ENCODE data around the gene PTH1R. TPM values are rescaled to one million over a fixed set of nuclear protein-coding genes. Genes with fewer than 3 reads are reported as not detected.

Gene PTH1R
- total and polyA plus RNA-seq, 3 donors from 2014 or later = 8.4 to 11.3 (median 10.2) TPM

- intact Hi-C loops (cut with DNase I; ENCODE audit: low total_unique reads) = no loop called here
- Histone ChIP-seq H3K27ac (no peak overlapping the region), H3K4me1 (peaks cover 5% of the 10 kb centered on the region), H3K36me3 (ENCODE audit: low read depth, missing control alignments) (no peaks in the 10 kb centered on the region), H3K4me3 (no peak overlapping the region), H3K27me3 (no peaks in the 10 kb centered on the region), H3K9me3 (no peaks in the 10 kb centered on the region)
- DNase-seq = peak; percentile 17
- TF ChIP-seq, protein P1, sequence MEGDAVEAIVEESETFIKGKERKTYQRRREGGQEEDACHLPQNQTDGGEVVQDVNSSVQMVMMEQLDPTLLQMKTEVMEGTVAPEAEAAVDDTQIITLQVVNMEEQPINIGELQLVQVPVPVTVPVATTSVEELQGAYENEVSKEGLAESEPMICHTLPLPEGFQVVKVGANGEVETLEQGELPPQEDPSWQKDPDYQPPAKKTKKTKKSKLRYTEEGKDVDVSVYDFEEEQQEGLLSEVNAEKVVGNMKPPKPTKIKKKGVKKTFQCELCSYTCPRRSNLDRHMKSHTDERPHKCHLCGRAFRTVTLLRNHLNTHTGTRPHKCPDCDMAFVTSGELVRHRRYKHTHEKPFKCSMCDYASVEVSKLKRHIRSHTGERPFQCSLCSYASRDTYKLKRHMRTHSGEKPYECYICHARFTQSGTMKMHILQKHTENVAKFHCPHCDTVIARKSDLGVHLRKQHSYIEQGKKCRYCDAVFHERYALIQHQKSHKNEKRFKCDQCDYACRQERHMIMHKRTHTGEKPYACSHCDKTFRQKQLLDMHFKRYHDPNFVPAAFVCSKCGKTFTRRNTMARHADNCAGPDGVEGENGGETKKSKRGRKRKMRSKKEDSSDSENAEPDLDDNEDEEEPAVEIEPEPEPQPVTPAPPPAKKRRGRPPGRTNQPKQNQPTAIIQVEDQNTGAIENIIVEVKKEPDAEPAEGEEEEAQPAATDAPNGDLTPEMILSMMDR (IDR thresholded peaks at IDR 0.05) = peak in 1 of 3 experiments; percentile 9
- TF ChIP-seq POLR2A (IDR thresholded peaks at IDR 0.05) = no peak
- 87 to 97% methylated on average over 12 to 19 of the region's 19 CpGs for WGBS, 2 donors
Measured at GRCh38 chr3:46860017-46860809, 17.3 kb upstream of the PTH1R start.

DNA sequence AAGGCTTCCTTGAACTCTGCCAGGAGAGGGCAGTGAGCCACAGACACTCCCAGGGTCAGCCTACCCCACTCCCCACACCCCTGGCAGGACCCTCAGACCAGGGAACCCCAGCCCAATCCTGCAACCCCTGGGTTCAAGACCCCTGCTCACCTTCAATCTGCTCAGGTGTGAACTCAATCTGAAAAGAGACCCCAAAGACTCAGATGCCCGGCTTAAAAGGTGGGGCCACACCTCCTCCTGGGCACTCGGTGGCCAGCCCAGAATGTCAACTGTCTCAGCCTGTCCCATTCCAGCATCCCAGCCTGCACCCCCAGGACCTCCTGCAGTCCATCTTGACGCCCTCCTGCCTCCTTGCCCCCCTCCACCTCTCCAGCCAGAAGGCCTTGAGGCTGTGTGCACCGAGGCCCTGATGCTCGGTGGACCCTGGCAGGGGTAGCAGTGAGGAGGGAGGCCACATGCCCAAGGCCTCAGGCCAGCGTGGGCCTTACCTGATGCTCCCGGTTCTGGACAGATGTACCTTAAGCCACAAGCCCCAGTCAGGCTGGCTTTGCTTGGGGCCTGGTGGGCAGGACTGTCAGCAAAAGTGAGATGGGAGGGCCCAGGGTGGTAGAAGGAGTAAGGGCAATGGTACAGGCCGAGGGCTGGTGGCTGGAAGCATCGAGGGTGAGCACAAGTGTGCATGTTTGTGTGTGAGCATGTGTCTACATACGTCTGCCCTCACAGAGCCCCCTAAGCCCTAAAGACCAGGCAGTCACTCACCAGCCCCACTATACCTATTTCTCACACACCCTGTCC is 16.5 kb upstream of the PTH1R start:
- DNase-seq = peak; percentile 9

DNA sequence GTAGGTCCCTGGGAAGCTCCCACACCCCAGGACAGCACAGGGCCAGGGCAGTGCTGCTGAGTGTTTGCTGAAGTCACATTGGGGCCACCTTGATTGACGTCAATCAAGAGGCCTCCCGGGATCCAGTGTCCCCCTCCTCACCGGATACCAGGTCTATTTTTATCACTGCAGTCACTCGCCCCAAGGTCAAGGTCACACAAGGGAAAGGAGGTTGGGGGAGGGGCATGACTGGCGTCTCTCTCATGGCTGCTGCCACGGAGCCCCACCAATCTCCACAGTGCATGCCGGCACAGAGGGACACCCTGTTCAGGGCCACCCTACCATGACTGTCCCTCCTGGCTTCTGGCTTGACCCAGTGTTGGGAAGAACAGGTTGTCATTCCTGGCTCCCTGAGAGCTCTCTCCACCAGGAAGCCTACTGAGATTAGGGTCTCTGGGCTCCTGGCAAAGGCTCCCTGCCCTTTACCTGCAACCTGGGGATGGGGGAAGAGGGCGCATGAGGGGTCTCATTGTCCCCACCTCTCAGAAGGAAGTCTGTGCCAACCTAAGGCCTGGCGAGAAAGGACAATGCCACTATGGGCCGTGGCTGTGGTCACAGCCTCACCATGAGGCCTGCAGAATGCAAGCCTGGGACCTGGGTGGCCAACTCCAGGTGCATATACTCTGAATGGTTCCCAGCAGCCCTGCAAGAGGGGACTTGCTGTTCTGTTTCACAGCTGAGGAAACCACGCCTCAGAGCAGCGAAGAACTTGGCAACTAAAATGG is 15.7 kb upstream of the PTH1R start:
- H3K27me3 ChIP-seq = no peaks in the 10 kb centered on the region
- TF ChIP-seq, protein P1 (IDR thresholded peaks at IDR 0.05) = no peak
- no peak for TF ChIP-seq POLR2A (IDR thresholded peaks at IDR 0.05)
- 61 to 72% methylated on average over 12 of the region's 12 CpGs for WGBS, 2 donors
- H3K36me3 ChIP-seq (ENCODE audit: low read depth, missing control alignments) = no peaks in the 10 kb centered on the region
- H3K9me3 ChIP-seq = no peaks in the 10 kb centered on the region
- no peak overlapping the region for H3K4me3 ChIP-seq
- no peak overlapping the region for H3K27ac ChIP-seq
- peaks cover 5% of the 10 kb centered on the region for H3K4me1 ChIP-seq
- intact Hi-C loops (cut with DNase I; ENCODE audit: low total_unique reads) = no loop called here
- DNase-seq = peak; percentile 11

More for the DNA sequence above, 16.5 kb upstream of the PTH1R start:
- Histone ChIP-seq H3K4me1 (peaks cover 5% of the 10 kb centered on the region), H3K27ac (no peak overlapping the region), H3K9me3 (no peaks in the 10 kb centered on the region), H3K36me3 (ENCODE audit: low read depth, missing control alignments) (no peaks in the 10 kb centered on the region), H3K27me3 (no peaks in the 10 kb centered on the region), H3K4me3 (no peak overlapping the region)
- TF ChIP-seq POLR2A (IDR thresholded peaks at IDR 0.05) = no peak
- TF ChIP-seq, protein P1 (IDR thresholded peaks at IDR 0.05) = no peak
- intact Hi-C loops (cut with DNase I; ENCODE audit: low total_unique reads) = no loop called here
- 91 to 92% methylated on average over 7 to 10 of the region's 10 CpGs for WGBS, 2 donors

DNA sequence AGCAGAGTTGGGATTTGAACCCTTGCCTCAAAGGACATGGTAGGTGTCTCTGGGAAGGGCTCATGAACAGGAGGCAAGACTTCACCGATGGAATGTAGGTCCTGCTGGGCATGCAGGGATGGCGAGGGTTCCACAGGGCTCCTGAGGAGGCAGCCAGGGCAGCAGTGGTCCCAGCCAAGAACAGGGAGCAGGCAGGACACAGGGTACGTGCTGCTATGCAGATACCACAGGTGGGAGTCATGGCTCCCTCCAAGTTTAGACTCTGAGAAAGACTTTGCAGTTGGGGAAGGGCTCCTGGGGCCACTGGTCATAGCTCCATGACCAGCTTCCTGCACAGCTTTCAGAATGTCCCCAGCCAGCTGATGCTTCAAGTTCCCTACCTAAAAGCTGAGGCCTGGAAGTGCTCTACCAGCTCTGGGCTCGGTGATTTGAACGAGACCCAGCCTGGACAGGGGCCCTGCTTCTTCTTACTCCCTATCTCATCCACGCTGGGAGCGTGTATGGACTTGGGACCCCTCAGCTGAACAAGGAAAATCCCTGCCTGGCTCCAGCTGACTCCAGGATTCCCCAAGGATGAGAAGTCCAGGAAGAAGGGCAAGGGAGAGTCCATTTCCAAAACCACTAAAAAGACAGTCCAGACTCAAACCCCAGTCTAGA is 15.0 kb upstream of the PTH1R start:
- DNase-seq = peak; percentile 9
- Histone ChIP-seq H3K36me3 (ENCODE audit: low read depth, missing control alignments) (no peaks in the 10 kb centered on the region), H3K4me1 (peaks cover 12% of the 10 kb centered on the region), H3K27me3 (no peaks in the 10 kb centered on the region), H3K9me3 (no peaks in the 10 kb centered on the region), H3K27ac (no peak overlapping the region), H3K4me3 (no peak overlapping the region)
- intact Hi-C loops (cut with DNase I; ENCODE audit: low total_unique reads) = no loop called here
- TF ChIP-seq POLR2A (IDR thresholded peaks at IDR 0.05) = no peak
- TF ChIP-seq, protein P1 (IDR thresholded peaks at IDR 0.05) = no peak
- 85 to 90% methylated on average over 4 to 7 of the region's 7 CpGs for WGBS, 2 donors

All from testis (tissue), 3 donors.